H7 (cell line): ENCODE results near the gene FANCI. TPM values are rescaled to one million over a fixed set of nuclear protein-coding genes. Genes with fewer than 3 reads are reported as not detected.
A peak's percentile ranks its signal among the peaks of the same experiment; 100 is the strongest.

Experiments used
- DNase-seq: peaks from one replicate; pipeline ENCODE4 v3.0.0; 2012
- H3K27me3 ChIP-seq: 2 replicates; pipeline ENCODE4 v1.6.0; 2011; ENCODE audit warnings: mild to moderate bottlenecking, low read length; ENCODE audit not compliant: control insufficient read depth, insufficient read depth
- H3K36me3 ChIP-seq: replicated peaks from 2 replicates; pipeline ENCODE4 v1.5.1; 2011; ENCODE audit warnings: low read length; ENCODE audit not compliant: control insufficient read depth, insufficient read depth
- H3K4me3 ChIP-seq: 2 replicates; pipeline ENCODE4 v1.5.1; 2011; ENCODE audit warnings: low read depth, mild to moderate bottlenecking, control low read depth, low read length, moderate library complexity; ENCODE audit not compliant: insufficient read depth
- total RNA-seq: library from RNA; depleted of rRNA; stranded (reverse); fragments of >200 nt; shearing (Covaris generic); gene quantifications from 2 replicates; pipeline ENCODE4 v1.2.3, GENCODE V29; 2014; rRNA removed

Gene FANCI
- total RNA-seq = 54.4 and 69.6 TPM in 2 replicates

DNA sequence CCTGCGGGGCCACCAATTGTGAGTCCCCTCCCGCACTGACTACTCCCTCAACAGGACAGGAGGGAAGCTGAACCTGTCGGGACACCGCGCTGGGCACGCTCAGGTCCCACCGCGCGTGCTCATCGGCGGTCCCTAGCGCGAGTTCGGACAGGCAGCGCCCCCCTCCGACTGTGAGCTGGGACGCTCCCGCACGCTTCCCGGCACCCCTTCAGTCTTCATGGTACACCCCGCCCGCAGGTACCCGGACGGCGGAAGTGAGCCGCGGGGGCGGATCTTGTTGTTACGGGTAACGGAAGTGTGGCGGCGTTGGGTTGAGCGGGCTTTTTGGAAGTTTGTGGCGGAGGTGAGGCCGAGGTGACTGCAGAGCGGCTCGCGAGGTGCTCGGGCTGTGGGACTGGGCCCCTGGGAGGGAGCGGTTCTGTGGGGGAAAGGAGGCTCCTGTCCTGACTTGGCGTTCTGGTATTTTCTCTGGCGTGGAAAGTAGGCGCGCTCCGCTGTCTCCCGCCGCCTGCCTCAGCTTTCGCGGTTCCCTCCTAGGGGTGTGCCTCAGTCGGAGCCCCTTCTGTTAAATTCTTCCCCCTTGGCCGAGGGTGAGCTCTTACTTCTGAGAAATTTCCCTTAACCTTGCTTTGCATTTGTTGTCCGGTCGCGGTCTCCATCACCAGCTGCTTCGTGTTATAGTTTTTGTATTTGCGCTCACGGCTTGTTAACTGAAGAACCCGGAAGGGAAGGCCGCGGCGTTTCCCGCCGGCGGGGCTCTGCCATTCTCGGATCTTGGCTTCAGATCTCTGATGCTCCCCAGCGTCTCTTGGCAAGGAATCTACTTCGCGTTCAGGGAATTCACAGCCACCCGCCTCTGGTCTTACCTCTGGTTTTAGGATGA lies at the start of gene FANCI:
TSS of gene FANCI (plus strand) at position 289 of the 883 bp plus-strand sequence. CDS start 3,669 bp downstream, outside the sequence.
- peak; percentile 96 for DNase-seq
- no peaks in the 10 kb centered on the region for H3K27me3 ChIP-seq
- peak within 1 kb of the TSS; percentile 98 for H3K4me3 ChIP-seq
- H3K36me3 ChIP-seq = peaks cover 7% of the 10 kb centered on the region

DNA sequence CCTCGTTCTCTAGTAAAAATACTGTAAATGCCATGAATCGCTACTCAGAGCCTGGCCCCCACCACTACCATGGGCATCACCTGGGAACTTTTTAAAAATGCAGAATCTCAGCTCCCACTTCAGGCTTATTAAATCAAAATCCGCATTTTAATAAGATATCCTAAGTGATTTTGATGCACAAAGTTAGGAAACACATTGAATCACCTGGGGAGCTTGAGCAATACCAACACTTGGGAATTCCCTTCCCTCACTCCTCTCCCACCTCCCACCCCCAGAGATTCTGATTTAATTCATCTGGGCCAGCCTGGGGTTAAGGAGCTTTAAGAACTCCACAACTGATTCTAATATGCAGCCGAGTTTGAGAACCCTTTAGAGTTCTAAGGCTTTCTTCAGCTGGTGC lies 49.2 kb upstream of the FANCI start:
- no peaks in the 10 kb centered on the region for H3K27me3 ChIP-seq
- H3K4me3 ChIP-seq = no peak overlapping the region
- no peak for DNase-seq
- peaks cover 6% of the 10 kb centered on the region; the same call in 1 of the 2 replicates for H3K36me3 ChIP-seq

DNA sequence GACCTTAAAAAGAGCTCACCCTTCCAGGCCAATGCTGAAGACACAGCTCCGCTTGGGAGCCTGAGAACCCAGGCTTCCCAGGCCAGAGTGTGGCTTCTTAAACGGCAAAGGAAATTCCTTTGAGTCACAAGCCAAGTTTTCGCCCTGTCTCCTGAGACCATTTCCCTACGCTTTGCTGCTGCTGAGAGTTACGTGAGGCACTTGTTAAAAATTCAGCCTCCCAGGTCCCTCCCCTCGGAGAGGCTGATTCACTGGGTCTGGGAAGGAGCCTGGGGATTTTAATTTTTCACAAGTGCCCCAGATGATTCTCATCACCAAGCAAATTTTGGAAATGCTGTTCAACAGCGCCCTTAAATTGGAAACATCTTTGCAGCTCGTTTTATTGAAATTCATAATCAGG lies 47.9 kb upstream of the FANCI start:
- Histone ChIP-seq H3K27me3 (no peaks in the 10 kb centered on the region), H3K4me3 (no peak overlapping the region), H3K36me3 (peaks cover 6% of the 10 kb centered on the region; the same call in 1 of the 2 replicates)
- DNase-seq = no peak

DNA sequence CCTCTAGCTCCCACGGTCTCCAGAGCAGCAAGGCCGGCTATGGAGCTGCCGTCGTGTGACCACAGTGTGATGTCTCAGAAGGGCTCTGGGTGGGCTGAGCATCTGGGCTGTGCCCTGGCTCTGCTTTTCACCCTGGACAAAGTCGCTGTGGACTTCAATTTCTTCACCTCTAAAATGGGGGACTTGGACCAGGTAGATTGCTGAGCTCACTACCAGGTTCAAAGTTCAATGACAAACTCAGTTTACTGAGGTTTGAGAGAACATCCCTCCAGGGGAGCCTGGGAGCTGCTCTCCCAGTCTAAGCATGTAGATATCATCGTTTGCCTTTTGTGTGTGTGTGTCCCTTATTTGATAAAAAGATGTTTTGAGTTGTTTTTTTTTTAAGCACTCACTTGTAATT lies 47.5 kb upstream of the FANCI start:
- peaks cover 4% of the 10 kb centered on the region; the same call in 1 of the 2 replicates for H3K36me3 ChIP-seq
- H3K27me3 ChIP-seq = no peaks in the 10 kb centered on the region
- no peak for DNase-seq
- no peak overlapping the region for H3K4me3 ChIP-seq

DNA sequence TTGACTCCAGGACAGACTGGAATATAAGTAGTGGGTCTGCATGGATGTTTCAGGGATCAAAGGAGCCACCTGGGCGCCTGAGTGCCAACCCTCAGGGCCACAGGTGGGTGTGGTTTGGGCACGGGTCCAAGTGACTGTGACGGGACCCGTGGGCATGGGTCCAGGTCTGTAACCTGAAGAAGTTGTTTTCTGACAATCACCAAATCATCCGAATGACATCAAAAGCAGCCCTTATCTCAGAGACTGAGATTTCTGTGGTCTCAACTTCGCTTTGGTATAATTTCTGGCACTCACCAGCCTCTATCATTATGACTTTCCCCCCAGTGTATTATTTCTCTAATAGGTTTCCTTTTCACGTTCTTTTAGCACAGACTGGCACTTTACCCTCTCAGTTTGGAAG lies 46.8 kb upstream of the FANCI start:
- Histone ChIP-seq H3K27me3 (no peaks in the 10 kb centered on the region), H3K4me3 (no peak overlapping the region), H3K36me3 (peaks cover 4% of the 10 kb centered on the region; the same call in 1 of the 2 replicates)
- DNase-seq = no peak

DNA sequence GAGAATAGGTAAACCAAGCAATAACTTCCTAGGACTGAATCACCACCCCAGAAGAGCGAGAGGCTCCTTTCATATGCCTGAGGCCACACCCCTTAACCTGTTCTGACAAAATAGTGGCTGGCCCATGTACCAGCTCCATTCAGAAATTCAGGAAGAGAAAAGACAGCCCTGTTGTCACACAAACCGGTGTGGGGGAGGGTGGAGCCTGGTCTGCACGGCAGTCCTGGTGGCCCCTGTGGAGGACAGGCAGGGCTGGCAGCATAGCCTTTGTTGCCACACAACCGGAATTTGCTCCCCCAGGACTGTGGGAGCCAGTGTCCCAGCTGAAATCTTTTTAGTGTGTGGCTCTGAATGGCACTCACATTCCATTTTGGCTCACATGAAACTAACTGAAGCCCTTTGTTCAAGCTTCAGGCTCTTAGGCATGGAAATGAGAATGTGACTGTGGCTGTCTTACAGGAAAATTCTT lies 46.2 kb upstream of the FANCI start:
- no peaks in the 10 kb centered on the region for H3K27me3 ChIP-seq
- H3K36me3 ChIP-seq = peaks cover 4% of the 10 kb centered on the region; the same call in 1 of the 2 replicates
- H3K4me3 ChIP-seq = no peak overlapping the region
- DNase-seq = peak; percentile 89

DNA sequence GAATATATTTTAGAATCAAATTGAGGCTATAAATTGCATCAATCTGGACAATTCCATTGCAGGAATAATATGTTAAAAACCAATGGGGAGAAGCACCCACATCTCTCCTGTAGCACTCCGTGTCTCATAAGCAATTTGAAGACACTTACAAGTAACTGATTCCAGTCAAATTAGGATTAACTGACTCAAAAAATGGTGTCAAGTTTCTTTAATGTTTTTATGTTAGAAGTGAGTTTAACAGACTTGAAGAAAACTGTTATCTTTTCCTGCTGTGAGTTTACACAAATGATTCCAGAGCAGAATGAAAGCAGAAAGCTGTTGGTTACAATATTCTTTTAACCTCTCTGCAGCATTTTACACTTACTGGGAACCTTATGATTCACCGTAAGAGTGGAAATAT lies 45.6 kb upstream of the FANCI start:
- no peaks in the 10 kb centered on the region for H3K27me3 ChIP-seq
- no peak overlapping the region for H3K4me3 ChIP-seq
- no peak for DNase-seq
- peaks cover under 1% of the 10 kb centered on the region; the same call in 1 of the 2 replicates for H3K36me3 ChIP-seq

DNA sequence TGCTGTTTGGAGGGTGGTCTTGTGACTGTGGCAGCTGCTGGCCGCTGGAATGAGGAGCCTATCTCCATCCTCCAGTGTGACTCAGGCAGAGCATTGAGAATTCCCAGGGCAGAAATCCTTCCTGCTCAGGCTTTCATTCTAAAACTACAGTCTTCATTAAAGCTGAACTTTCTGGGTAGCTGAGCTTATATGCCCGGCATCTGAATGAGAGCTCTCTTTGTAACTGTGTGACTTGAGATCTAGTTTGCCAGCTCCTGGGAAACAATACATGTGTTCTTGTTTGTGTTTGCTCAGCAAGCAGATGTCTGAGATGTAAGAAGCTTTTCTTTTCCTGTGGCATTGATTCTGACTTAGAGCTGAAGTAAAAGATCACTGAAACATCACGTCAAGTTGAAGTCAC lies 44.8 kb upstream of the FANCI start:
- no peaks in the 10 kb centered on the region; the same call in 1 of the 2 replicates for H3K36me3 ChIP-seq
- DNase-seq = no peak
- H3K27me3 ChIP-seq = no peaks in the 10 kb centered on the region
- H3K4me3 ChIP-seq = no peak overlapping the region

DNA sequence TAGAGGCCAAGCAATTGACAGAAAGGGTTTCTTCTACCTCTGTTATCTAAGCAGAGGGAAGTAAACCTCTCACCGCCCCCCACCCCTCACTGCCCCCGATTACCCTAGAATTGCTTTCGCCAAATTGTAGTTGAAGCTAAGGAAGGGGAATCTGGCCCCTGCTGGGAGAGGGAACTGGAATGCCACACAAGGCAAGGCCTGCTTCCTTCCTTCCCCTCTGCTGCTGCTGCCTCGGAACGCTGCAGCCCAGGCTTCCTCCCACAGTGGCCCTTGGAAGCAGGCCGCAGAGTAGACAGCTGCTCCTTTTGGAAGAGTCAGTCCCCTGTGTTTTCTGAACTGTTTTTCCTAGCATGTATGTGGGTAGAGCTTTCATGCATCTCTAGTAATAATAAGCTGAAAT lies 44.0 kb upstream of the FANCI start:
- no peak overlapping the region for H3K4me3 ChIP-seq
- H3K36me3 ChIP-seq = no peaks in the 10 kb centered on the region; the same call in 1 of the 2 replicates
- peak; percentile 76 for DNase-seq
- H3K27me3 ChIP-seq = no peaks in the 10 kb centered on the region

DNA sequence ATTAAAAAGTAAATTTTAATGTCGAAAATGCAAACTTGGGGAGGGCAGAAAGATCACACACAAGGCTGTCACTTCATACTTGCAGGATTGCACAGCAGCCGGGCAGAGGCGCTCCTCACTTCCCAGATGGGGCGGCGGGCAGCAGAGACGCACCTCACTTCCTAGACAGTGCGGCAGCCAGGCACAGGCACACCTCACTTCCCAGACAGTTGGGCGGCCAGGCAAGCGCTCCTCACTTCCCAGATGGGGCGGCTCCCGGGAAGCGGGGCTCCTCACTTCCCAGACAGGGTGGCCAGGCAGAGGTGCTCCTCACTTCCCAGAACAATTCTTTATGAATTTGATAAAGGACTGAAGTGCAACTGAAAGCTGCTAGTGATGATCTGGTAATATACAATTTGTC lies 43.6 kb upstream of the FANCI start:
- DNase-seq = no peak

DNA sequence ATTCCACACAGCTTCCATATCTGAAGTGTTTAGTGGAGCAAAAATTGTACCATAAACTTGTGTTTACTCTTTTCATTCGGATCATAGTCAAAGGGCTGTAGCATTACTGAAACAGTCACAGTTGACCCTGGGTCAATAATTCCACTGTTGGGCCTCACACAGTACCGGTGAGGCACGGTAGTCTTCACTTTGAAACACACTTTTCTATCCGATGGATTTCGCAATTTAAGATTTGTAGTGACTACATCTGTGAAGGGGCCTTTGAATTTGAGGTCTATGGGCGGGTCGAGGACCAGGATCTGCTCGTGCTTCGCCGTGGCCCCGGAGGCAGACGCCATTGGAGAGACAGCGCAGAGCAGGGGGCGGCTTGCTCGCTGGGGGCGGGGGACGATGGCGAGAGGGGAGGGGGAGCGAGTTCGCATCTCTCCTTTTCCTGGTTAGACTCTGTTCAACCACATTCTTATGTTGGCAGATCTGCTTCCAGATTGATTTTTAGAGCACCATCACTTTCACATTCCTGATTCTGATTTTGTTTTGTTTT lies 42.2 kb upstream of the FANCI start:
- Histone ChIP-seq H3K4me3 (no peak overlapping the region), H3K36me3 (no peaks in the 10 kb centered on the region), H3K27me3 (no peaks in the 10 kb centered on the region)
- peak; percentile 78 for DNase-seq

More for the DNA sequence above, 43.6 kb upstream of the FANCI start:
- Histone ChIP-seq H3K36me3 (no peaks in the 10 kb centered on the region; the same call in 1 of the 2 replicates), H3K27me3 (no peaks in the 10 kb centered on the region), H3K4me3 (no peak overlapping the region)

DNA sequence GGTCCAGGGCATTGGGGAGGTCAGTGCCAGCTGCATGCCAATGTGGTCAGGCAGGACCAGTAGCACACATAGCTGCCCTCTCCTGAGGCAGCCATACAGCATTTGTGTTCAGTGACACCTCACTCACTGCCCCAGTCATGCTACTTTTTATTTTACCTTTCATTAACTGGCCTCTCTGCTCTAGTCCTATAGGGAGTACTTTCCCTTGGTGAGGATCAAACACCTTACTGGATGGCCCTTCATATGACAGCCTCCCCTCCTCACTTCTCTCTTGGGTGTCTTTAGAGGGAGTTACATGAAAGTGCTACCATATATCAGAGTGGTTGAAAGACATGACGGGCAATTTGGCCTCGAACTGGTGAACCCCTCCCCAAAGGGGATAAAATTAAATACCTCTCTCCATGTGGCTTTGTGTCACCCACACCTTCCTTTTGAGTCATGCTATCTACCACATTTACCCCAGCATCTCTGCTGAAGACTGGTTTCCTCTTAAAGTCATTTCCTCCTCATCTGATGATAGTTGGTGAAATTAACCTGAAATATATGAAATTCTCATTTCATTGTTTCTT lies 40.0 kb upstream of the FANCI start:
- DNase-seq = no peak
- Histone ChIP-seq H3K4me3 (no peak overlapping the region), H3K36me3 (no peaks in the 10 kb centered on the region), H3K27me3 (no peaks in the 10 kb centered on the region)

DNA sequence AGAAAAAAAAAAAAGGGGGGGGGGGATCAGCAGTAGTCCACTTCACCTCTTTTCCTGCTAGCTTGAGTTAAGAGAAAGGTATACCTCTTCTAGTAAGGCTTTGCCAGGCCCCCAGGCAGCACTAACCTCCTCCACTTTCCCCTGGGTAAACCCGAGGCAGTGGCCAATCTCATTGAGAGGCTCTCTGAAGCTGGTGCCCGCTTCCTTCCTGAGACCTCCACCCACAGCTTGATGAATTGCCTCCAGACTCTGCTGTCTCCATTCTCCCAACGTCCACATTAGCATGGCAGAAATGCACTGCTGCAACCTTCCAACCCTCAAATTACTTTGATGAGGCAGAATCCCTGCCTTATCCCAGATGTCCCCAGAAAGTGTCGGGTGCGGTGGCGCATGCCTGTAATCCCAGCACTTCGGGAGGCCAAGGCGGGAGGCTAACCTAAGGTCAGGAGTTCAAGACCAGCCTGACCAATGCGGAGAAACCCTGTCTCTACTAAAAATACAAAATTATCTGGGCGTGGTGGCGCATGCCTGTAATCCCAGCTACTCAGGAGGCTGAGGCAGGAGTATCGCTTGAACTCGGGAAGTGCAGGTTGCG lies 37.7 kb upstream of the FANCI start:
- DNase-seq = no peak
- H3K4me3 ChIP-seq = no peak overlapping the region
- no peaks in the 10 kb centered on the region for H3K27me3 ChIP-seq
- no peaks in the 10 kb centered on the region for H3K36me3 ChIP-seq

DNA sequence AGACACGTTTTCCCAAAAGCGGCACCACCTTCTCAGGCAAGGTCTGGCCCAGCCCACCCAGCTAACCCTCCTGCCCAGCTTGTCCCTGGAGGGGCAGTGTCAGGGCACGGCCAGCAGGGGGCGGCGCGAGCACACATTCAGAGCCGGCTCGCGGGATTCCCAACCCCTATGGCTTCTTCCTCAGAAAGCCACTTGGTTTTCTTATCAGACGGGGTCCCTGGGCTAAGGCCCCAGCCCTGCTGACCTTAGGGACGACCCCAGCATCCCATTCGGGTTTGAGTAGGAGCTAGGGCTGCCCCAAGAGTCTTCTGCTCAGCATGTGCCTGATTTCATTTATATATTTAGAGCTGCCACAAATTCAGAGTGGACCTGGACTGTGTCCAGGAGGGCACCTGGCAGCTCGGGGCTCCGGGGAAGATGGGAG lies 36.9 kb upstream of the FANCI start:
- H3K27me3 ChIP-seq = no peaks in the 10 kb centered on the region
- no peaks in the 10 kb centered on the region for H3K36me3 ChIP-seq
- no peak overlapping the region for H3K4me3 ChIP-seq
- peak; percentile 96 for DNase-seq
